Naive thymus-derived CD8-positive, alpha-beta T cell (primary cell): ENCODE results near the gene HNRNPA1. TPM values are rescaled to one million over a fixed set of nuclear protein-coding genes. Genes with fewer than 3 reads are reported as not detected.

ENCODE experiments used
- ATAC-seq, 2 donors: fragments of 150-1000 bp; cut with Tn5 transposase in 1 of 2; sonication (Bioruptor Pico), chemical (Tn5 transposase) in 1 of 2; 1 replicate in 1 of 2; 2 replicates in 1 of 2; pipeline ENCODE4 v1.10.0; 2021; ENCODE audit warnings: mild to moderate bottlenecking in 2 of 2, moderate library complexity in 2 of 2
- POLR2A ChIA-PET: fragments of 350-600 bp; sonication (Branson Sonifier 250); formaldehyde crosslinking; loops from one replicate; lab custom pipeline; 2021; ENCODE audit warnings: antibody characterized with exemption; lab: Charles Lee
- DNase-seq, 10 donors: peaks; one replicate each; pipeline versions ENCODE4 v3.0.0 to v3.0.0-alpha.2; 2020 to 2022
- H3K27ac Mint-ChIP-seq, 10 donors: one replicate each; pipeline ENCODE4 v1.8.0; 2020 to 2022; ENCODE audit warnings: mild to moderate bottlenecking in 10 of 10, mixed read lengths in 10 of 10, moderate library complexity in 4 of 10, inconsistent platforms in 1 of 10
- H3K27me3 Mint-ChIP-seq, 5 donors: one replicate each; pipeline ENCODE4 v1.8.0; 2021 to 2022; ENCODE audit warnings: mixed read lengths in 5 of 5
- H3K36me3 Mint-ChIP-seq, 3 donors: one replicate each; pipeline ENCODE4 v1.8.0; 2020 to 2022; ENCODE audit warnings: mixed read lengths in 3 of 3, mild to moderate bottlenecking in 2 of 3, inconsistent platforms in 1 of 3
- H3K4me1 Mint-ChIP-seq, 4 donors: one replicate each; pipeline ENCODE4 v1.8.0; 2021 to 2022; ENCODE audit warnings: mixed read lengths in 4 of 4
- H3K4me3 Mint-ChIP-seq, 10 donors: one replicate each; pipeline ENCODE4 v1.8.0; 2020 to 2022; ENCODE audit warnings: mild to moderate bottlenecking in 10 of 10, mixed read lengths in 10 of 10, moderate library complexity in 6 of 10, inconsistent platforms in 1 of 10
- H3K9me3 Mint-ChIP-seq, 9 donors: one replicate each; pipeline ENCODE4 v1.8.0; 2020 to 2022; ENCODE audit warnings: mixed read lengths in 9 of 9, mild to moderate bottlenecking in 3 of 9, inconsistent platforms in 1 of 9, moderate library complexity in 1 of 9
- polyA plus RNA-seq, 3 donors: library from polyadenylated mRNA; unstranded; fragments of 300-500 nt; fragmentation: Illumina TruSeq; gene quantifications; one replicate each; pipeline ENCODE4 v1.2.3, GENCODE V29; 2021
- total RNA-seq, 8 experiments: library from RNA in 2 of 8; stranded (reverse) in 2 of 8; gene quantifications; one replicate each; pipeline ENCODE4 v1.2.3 and lab custom pipeline; 2021 to 2026

HNRNPA1 gene
- total and polyA plus RNA-seq, 5 experiments from 2014 or later: 932 to 1,177 (median 1,109) TPM

DNA sequence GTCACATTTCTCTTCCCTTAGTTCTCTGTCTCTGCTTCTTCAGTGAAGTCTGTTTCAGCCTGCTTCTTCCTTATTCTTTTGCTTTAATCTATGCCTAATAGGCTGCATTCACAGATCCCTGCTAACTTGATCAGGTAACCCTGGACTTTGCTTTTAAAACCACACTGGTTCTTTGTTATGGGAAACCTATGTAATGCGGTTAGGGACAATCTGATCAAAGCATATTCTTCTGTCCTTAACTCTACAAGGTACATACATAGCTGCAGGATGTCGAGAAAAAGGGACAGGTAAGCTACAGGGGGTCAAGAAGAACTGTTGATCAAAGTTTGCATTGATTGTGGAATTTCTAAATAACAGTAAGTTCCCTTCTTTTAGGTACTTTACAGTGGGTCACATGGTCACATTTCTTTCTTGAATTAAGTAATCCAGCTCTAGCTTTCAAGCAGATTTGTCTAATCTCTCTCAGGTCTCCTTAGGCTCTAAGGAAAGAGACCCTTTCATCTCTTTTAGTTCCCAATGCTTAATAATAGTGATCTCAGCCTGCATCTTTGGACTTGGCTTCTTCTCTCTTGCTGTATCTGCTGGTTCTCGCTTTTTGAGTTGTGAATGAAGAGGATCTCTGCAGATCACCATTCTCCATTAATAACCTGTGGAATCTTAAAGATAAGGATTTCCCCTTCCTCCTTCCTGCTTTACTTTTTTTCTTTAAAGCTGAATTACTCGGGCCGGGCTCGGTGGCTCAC is 48.2 kb downstream of the HNRNPA1 start:
- peak overlapping the region; percentile 16 to 92 (median 69) for H3K27ac Mint-ChIP-seq
- peaks cover 0 to 20% (median 0%) of the 10 kb centered on the region in 3 donors for H3K36me3 Mint-ChIP-seq
- POLR2A ChIA-PET: interaction anchor here (2.2 kb wide), 1 partner anchor 49 kb away, joined by 8 read pairs; the partner anchor contains the start of genes CBX5 and HNRNPA1
- no peak for DNase-seq
- no peak for ATAC-seq
- no peaks in the 10 kb centered on the region for H3K9me3 Mint-ChIP-seq
- H3K4me3 Mint-ChIP-seq: peak overlapping the region in 1 of 10 donors; percentile 48
- peaks cover 29 to 77% (median 65%) of the 10 kb centered on the region in 4 donors for H3K4me1 Mint-ChIP-seq
- H3K27me3 Mint-ChIP-seq: no peaks in the 10 kb centered on the region

- Mint-ChIP-seq H3K27ac (peak overlapping the region; percentile 34 to 92 (median 58)), H3K9me3 (no peaks in the 10 kb centered on the region), H3K36me3 (peaks cover 0 to 20% (median 0%) of the 10 kb centered on the region in 3 donors), H3K4me1 (peaks cover 26 to 74% (median 60%) of the 10 kb centered on the region in 4 donors), H3K27me3 (no peaks in the 10 kb centered on the region), H3K4me3 (no peak overlapping the region)
- ATAC-seq: no peak
- DNase-seq: no peak
- POLR2A ChIA-PET: interaction anchor here (2.2 kb wide), 1 partner anchor 50 kb away, joined by 8 read pairs; the partner anchor contains the start of genes CBX5 and HNRNPA1
These were observed 49.2 kb downstream of the HNRNPA1 start for GRCh38 chr12:54329759-54330158.

GRCh38 chr12:54330442-54330841 is 49.9 kb downstream of the HNRNPA1 start:
- peak overlapping the region in 8 of 10 donors; percentile 4 to 74 (median 21) for H3K4me3 Mint-ChIP-seq
- DNase-seq (no peak), ATAC-seq (no peak)
- H3K27me3 Mint-ChIP-seq: no peaks in the 10 kb centered on the region
- peaks cover 21 to 70% (median 54%) of the 10 kb centered on the region in 4 donors for H3K4me1 Mint-ChIP-seq
- H3K9me3 Mint-ChIP-seq: no peaks in the 10 kb centered on the region
- H3K27ac Mint-ChIP-seq: peak overlapping the region; percentile 45 to 92 (median 81)
- POLR2A ChIA-PET: interaction anchor here (2.2 kb wide), 1 partner anchor 51 kb away, joined by 8 read pairs; the partner anchor contains the start of genes CBX5 and HNRNPA1
- H3K36me3 Mint-ChIP-seq: peaks cover 0 to 20% (median 0%) of the 10 kb centered on the region in 3 donors

GRCh38 chr12:54331461-54331860 is 50.9 kb downstream of the HNRNPA1 start:
- Mint-ChIP-seq H3K27ac (peak overlapping the region; percentile 34 to 92 (median 76)), H3K36me3 (peaks cover 0 to 21% (median 0%) of the 10 kb centered on the region in 3 donors), H3K9me3 (no peaks in the 10 kb centered on the region), H3K4me1 (peaks cover 18 to 69% (median 54%) of the 10 kb centered on the region in 4 donors), H3K27me3 (no peaks in the 10 kb centered on the region), H3K4me3 (peak overlapping the region in 6 of 10 donors; percentile 5 to 41 (median 16))
- POLR2A ChIA-PET: interaction anchor here (1.2 kb wide), 2 partner anchors 25 to 28 kb away, joined by 4 read pairs; no protein-coding TSS in a partner anchor
- ATAC-seq: no peak
- no peak for DNase-seq

GRCh38 chr12:54333420-54334034 is 53.0 kb downstream of the HNRNPA1 start:
- H3K4me3 Mint-ChIP-seq: no peak overlapping the region
- no peaks in the 10 kb centered on the region for H3K9me3 Mint-ChIP-seq
- ATAC-seq (no peak), DNase-seq (no peak)
- H3K36me3 Mint-ChIP-seq: peaks cover 0 to 18% (median 0%) of the 10 kb centered on the region in 3 donors
- H3K27me3 Mint-ChIP-seq: no peaks in the 10 kb centered on the region
- peaks cover 16 to 66% (median 57%) of the 10 kb centered on the region in 4 donors for H3K4me1 Mint-ChIP-seq
- POLR2A ChIA-PET: interaction anchor here (0.6 to 2.2 kb wide), 3 partner anchors 9 to 35 kb away, joined by 3 to 11 read pairs (median 3); partner anchors contain the start of gene COPZ1
- peak overlapping the region in 1 of 10 donors; percentile 57 for H3K27ac Mint-ChIP-seq

Other genes with a start within 250 kb of the HNRNPA1 start
- not detected for gene HOXC5, start 247.7 kb upstream of the HNRNPA1 start, total RNA-seq
- not detected for gene HOXC5, start 247.7 kb upstream of the HNRNPA1 start, polyA plus RNA-seq
- gene HOXC4, start 226.9 kb upstream of the HNRNPA1 start, total RNA-seq: under 1 TPM; 0.63 to 0.65 TPM
- gene HOXC4, start 226.9 kb upstream of the HNRNPA1 start, polyA plus RNA-seq: under 1 TPM in 2 of 3 donors, not detected in 1; 0.25 to 0.43 TPM
- gene SMUG1, start 91.7 kb upstream of the HNRNPA1 start, total RNA-seq: 10 to 100 TPM; 21.0 to 22.0 TPM
- gene SMUG1, start 91.7 kb upstream of the HNRNPA1 start, polyA plus RNA-seq: 10 to 100 TPM; 15.4 to 23.6 (median 17.6) TPM
- gene CBX5, start 604 bp upstream of the HNRNPA1 start, total RNA-seq: 10 to 100 TPM; 66.6 to 70.5 TPM
- gene CBX5, start 604 bp upstream of the HNRNPA1 start, polyA plus RNA-seq: 10 to 100 TPM; 23.7 to 34.4 (median 29.4) TPM
- gene NFE2, start 20.3 kb downstream of the HNRNPA1 start, total RNA-seq: not detected
- gene NFE2, start 20.3 kb downstream of the HNRNPA1 start, polyA plus RNA-seq: under 1 TPM in 1 of 3 donors, not detected in 2; 0.14 TPM
- 10 to 100 TPM; 79.0 to 83.5 TPM for gene COPZ1, start 44.4 kb downstream of the HNRNPA1 start, total RNA-seq
- 100 to 1,000 TPM; 128 to 152 (median 132) TPM for gene COPZ1, start 44.4 kb downstream of the HNRNPA1 start, polyA plus RNA-seq
- not detected for gene GPR84, start 83.8 kb downstream of the HNRNPA1 start, total RNA-seq
- not detected for gene GPR84, start 83.8 kb downstream of the HNRNPA1 start, polyA plus RNA-seq
- gene ZNF385A, start 104.0 kb downstream of the HNRNPA1 start, total RNA-seq: 1 to 10 TPM; 1.7 to 3.2 TPM
- under 1 TPM in 1 of 3 donors, not detected in 2; 0.42 TPM for gene ZNF385A, start 104.0 kb downstream of the HNRNPA1 start, polyA plus RNA-seq
- 100 to 1,000 TPM; 126 to 127 TPM for gene ITGA5, start 138.5 kb downstream of the HNRNPA1 start, total RNA-seq
- gene ITGA5, start 138.5 kb downstream of the HNRNPA1 start, polyA plus RNA-seq: 10 to 100 TPM; 13.4 to 44.5 (median 19.7) TPM
- gene GTSF1, start 192.9 kb downstream of the HNRNPA1 start, total RNA-seq: 1 to 10 TPM; 3.6 to 3.8 TPM
- gene GTSF1, start 192.9 kb downstream of the HNRNPA1 start, polyA plus RNA-seq: 10 to 100 TPM; 13.7 to 16.7 (median 15.3) TPM
- gene NCKAP1L, start 217.0 kb downstream of the HNRNPA1 start, total RNA-seq: 100 to 1,000 TPM; 111 to 115 TPM
- 10 to 100 TPM; 70.5 to 76.3 (median 74.8) TPM for gene NCKAP1L, start 217.0 kb downstream of the HNRNPA1 start, polyA plus RNA-seq